OCI-LY7 (cell line): ENCODE data around the gene TRIM22. TPM values are rescaled to one million over a fixed set of nuclear protein-coding genes. Genes with fewer than 3 reads are reported as not detected.
"Not testable (repeated sequence)": the region's sequence is repeated elsewhere in the genome, so short reads cannot be mapped to it uniquely, and the experiment has no call there.

Experiments
- BruUV-seq: library from RNA; stranded (reverse); fragments of 400-500 nt; replicated peaks from 2 replicates; lab custom pipeline; 2021; lab: Mats Ljungman, UMichigan
- CTCF ChIA-PET: fragments of 300-600 bp; sonication (Branson Sonifier 250); formaldehyde crosslinking; loops from one replicate; lab custom pipeline; 2022; ENCODE audit warnings: antibody characterized with exemption; ENCODE audit not compliant: unreplicated experiment; lab: Charles Lee
- POLR2A ChIA-PET: fragments of 300-600 bp; sonication (Branson Sonifier 250); formaldehyde crosslinking; loops from one replicate; lab custom pipeline; 2022; ENCODE audit warnings: antibody characterized with exemption; lab: Charles Lee
- DNase-seq: peaks from one replicate; pipeline ENCODE4 v3.0.0-alpha.2; 2015; ENCODE audit warnings: low spot score
- H2AFZ ChIP-seq: fragments of 200-600 bp; sonication (generic), shearing (Covaris generic); 2 replicates; pipeline ENCODE4 v1.6.1; 2014; ENCODE audit warnings: mild to moderate bottlenecking, antibody characterized with exemption, low read length, moderate library complexity
- H3K27ac ChIP-seq: fragments of 200-600 bp; sonication (generic); 2 replicates; pipeline ENCODE4 v1.5.1; 2014; ENCODE audit warnings: mixed run types, low read depth, mild to moderate bottlenecking, moderate library complexity, low read length, inconsistent platforms; ENCODE audit not compliant: poor library complexity, severe bottlenecking
- H3K36me3 ChIP-seq: fragments of 200-600 bp; sonication (generic); 2 replicates; pipeline ENCODE4 v1.6.1; 2014; ENCODE audit warnings: mild to moderate bottlenecking, antibody characterized with exemption, low read length, moderate library complexity, mixed read lengths; ENCODE audit not compliant: insufficient read depth
- H3K4me1 ChIP-seq: fragments of 200-600 bp; sonication (generic); 2 replicates; pipeline ENCODE4 v1.5.1; 2014; ENCODE audit warnings: mild to moderate bottlenecking, low read length; ENCODE audit not compliant: insufficient read depth, poor library complexity, severe bottlenecking
- H3K4me2 ChIP-seq: fragments of 200-600 bp; sonication (generic); 2 replicates; pipeline ENCODE4 v1.6.1; 2014; ENCODE audit warnings: mild to moderate bottlenecking, low read length
- H3K4me3 ChIP-seq: fragments of 200-600 bp; sonication (generic); 2 replicates; pipeline ENCODE4 v1.5.1; 2014; ENCODE audit warnings: mild to moderate bottlenecking, low read depth, low read length; ENCODE audit not compliant: poor library complexity, severe bottlenecking
- H3K79me2 ChIP-seq: fragments of 200-600 bp; sonication (generic); 2 replicates; pipeline ENCODE4 v1.6.1; 2016; ENCODE audit warnings: low read depth, mild to moderate bottlenecking, low read length, moderate library complexity, mixed read lengths; ENCODE audit not compliant: insufficient read depth
- H3K9me2 ChIP-seq: fragments of 200-600 bp; sonication (generic); 2 replicates; pipeline ENCODE4 v1.6.1; 2016; ENCODE audit warnings: mild to moderate bottlenecking, low read length, mixed read lengths; ENCODE audit not compliant: insufficient read depth
- H3K9me3 ChIP-seq: fragments of 200-600 bp; sonication (generic); 2 replicates; pipeline ENCODE4 v1.6.1; 2014; ENCODE audit warnings: mild to moderate bottlenecking, mixed run types, low read length, mixed read lengths
- H4K20me1 ChIP-seq: fragments of 200-600 bp; sonication (generic); 2 replicates; pipeline ENCODE4 v1.6.1; 2014; ENCODE audit warnings: mild to moderate bottlenecking, antibody characterized with exemption, low read length, moderate library complexity, mixed read lengths; ENCODE audit not compliant: insufficient read depth
- CTCF ChIP-seq: fragments of 200-600 bp; sonication (generic); conservative IDR thresholded peaks from 2 replicates; pipeline ENCODE4 v1.5.1; 2014; ENCODE audit warnings: mild to moderate bottlenecking, antibody characterized with exemption, low read length, moderate library complexity, mixed read lengths
- EZH2phosphoT487 ChIP-seq: fragments of 200-600 bp; sonication (generic); IDR thresholded peaks from 2 replicates; pipeline ENCODE4 v1.6.1; 2018; ENCODE audit warnings: low read depth, borderline replicate concordance, mild to moderate bottlenecking, mixed run types, antibody characterized with exemption, low read length, moderate library complexity, mixed read lengths
- intact Hi-C: fragments of 100-400 bp; cut with micrococcal nuclease; formaldehyde crosslinking; loops from one replicate; pipeline ENCODE4 v1.10.0; 2022; ENCODE audit not compliant: unreplicated experiment
- total RNA-seq, 2 experiments: library from RNA; depleted of rRNA in 1 of 2; stranded (reverse); fragments of >200 nt in 1 of 2; shearing (Covaris generic) in 1 of 2; gene quantifications; 2 replicates each; pipeline ENCODE4 v1.2.3, GENCODE V29; 2014 to 2022

Gene TRIM22
- total RNA-seq, 2 experiments from 2014 or later = 28.5 to 41.6 TPM

- Histone ChIP-seq H4K20me1 (no peaks in the 10 kb centered on the region), H3K4me2 (no peak overlapping the region), H3K9me2 (no peaks in the 10 kb centered on the region), H3K36me3 (peaks cover 39% of the 10 kb centered on the region), H3K4me3 (no peak overlapping the region), H2AFZ (no peak overlapping the region), H3K9me3 (no peaks in the 10 kb centered on the region), H3K27ac (no peak overlapping the region), H3K79me2 (no peaks in the 10 kb centered on the region), H3K4me1 (no peaks in the 10 kb centered on the region)
- CTCF ChIA-PET = no interaction called here
- TF ChIP-seq CTCF = no peak
- no peak for TF ChIP-seq EZH2phosphoT487
- intact Hi-C loops = no loop called here
- no TSS peak for BruUV-seq
- no peak for DNase-seq
- POLR2A ChIA-PET = interaction anchor here (0.5 to 0.7 kb wide), 3 partner anchors 71 to 390 kb away, joined by 3 to 4 read pairs (median 3); no protein-coding TSS in a partner anchor
Measured at GRCh38 chr11:5674391-5674790, 15.2 kb upstream of the TRIM22 start.

- Histone ChIP-seq H4K20me1 (no peaks in the 10 kb centered on the region), H3K4me1 (peaks cover 5% of the 10 kb centered on the region), H3K36me3 (peaks cover 20% of the 10 kb centered on the region), H3K4me2 (no peak overlapping the region), H3K4me3 (no peak overlapping the region), H2AFZ (no peak overlapping the region), H3K9me3 (no peaks in the 10 kb centered on the region), H3K79me2 (peaks cover 7% of the 10 kb centered on the region; the same call in 1 of the 2 replicates), H3K27ac (no peak overlapping the region), H3K9me2 (no peaks in the 10 kb centered on the region)
- POLR2A ChIA-PET = no interaction called here
- DNase-seq = no peak
- CTCF ChIA-PET = no interaction called here
- BruUV-seq = no TSS peak
- intact Hi-C loops = loop anchor here (10.0 kb wide), 1 partner anchor 555 kb away; the partner anchor contains the start of genes CNGA4 and FHIP1B
- TF ChIP-seq EZH2phosphoT487 = no peak
- TF ChIP-seq CTCF = no peak
Measured at GRCh38 chr11:5679811-5680210, 9.8 kb upstream of the TRIM22 start.

GRCh38 chr11:5682890-5683441 is 6.6 kb upstream of the TRIM22 start:
- H3K9me2 ChIP-seq, H3K4me3 ChIP-seq, BruUV-seq, POLR2A ChIA-PET, CTCF ChIA-PET, H3K4me2 ChIP-seq, H3K27ac ChIP-seq, H2AFZ ChIP-seq, DNase-seq, H4K20me1 ChIP-seq, H3K9me3 ChIP-seq, H3K79me2 ChIP-seq, H3K4me1 ChIP-seq: not testable (repeated sequence)
- intact Hi-C loops = loop anchor here (10.0 kb wide), 1 partner anchor 552 kb away; the partner anchor contains the start of genes CNGA4 and FHIP1B
- peaks cover 11% of the 10 kb centered on the region for H3K36me3 ChIP-seq

- H2AFZ ChIP-seq, H3K36me3 ChIP-seq, H4K20me1 ChIP-seq, BruUV-seq, DNase-seq, H3K9me2 ChIP-seq, H3K27ac ChIP-seq, H3K79me2 ChIP-seq, H3K9me3 ChIP-seq, CTCF ChIA-PET: not testable (repeated sequence)
- Histone ChIP-seq H3K4me1 (peaks cover 14% of the 10 kb centered on the region), H3K4me3 (peak overlapping the region; percentile 75), H3K4me2 (peak overlapping the region; percentile 84)
- POLR2A ChIA-PET = interaction anchor here (0.6 kb wide), 1 partner anchor 12 kb away, joined by 3 read pairs; no protein-coding TSS in a partner anchor
- intact Hi-C loops = loop anchor here (1.0 to 10.0 kb wide), 4 partner anchors 29 to 551 kb away; partner anchors contain the start of genes CNGA4, FHIP1B and TRIM34
Measured at GRCh38 chr11:5683620-5684019, 6.0 kb upstream of the TRIM22 start.
